Spleen (tissue), 11 donors: Measurements from ENCODE around the gene UTRN. TPM values are rescaled to one million over a fixed set of nuclear protein-coding genes. Genes with fewer than 3 reads are reported as not detected.

Experiments
- DNase-seq: peaks from one replicate; pipeline ENCODE4 v3.0.0-alpha.2; 2020
- H3K27ac ChIP-seq, 8 donors: fragments of 200-600 bp; sonication (generic) in 7 of 8; 1 replicate in 4 of 8; 2 replicates in 4 of 8; pipeline versions ENCODE4 v1.5.0 to v1.8.0; 2016 to 2021; ENCODE audit warnings: inconsistent platforms in 4 of 8, mild to moderate bottlenecking in 4 of 8, moderate library complexity in 1 of 8
- H3K27me3 ChIP-seq, 7 donors: fragments of 200-600 bp; sonication (generic) in 6 of 7; replicated peaks in 1 of 7; 1 replicate in 4 of 7; 2 replicates in 3 of 7; pipeline versions ENCODE4 v1.5.0 to v1.8.0; 2016 to 2021; ENCODE audit warnings: inconsistent platforms in 3 of 7, mild to moderate bottlenecking in 1 of 7
- H3K36me3 ChIP-seq, 6 donors: fragments of 200-600 bp; sonication (generic) in 5 of 6; 1 replicate in 4 of 6; 2 replicates in 2 of 6; pipeline versions ENCODE4 v1.5.0 to v1.8.0; 2016 to 2021; ENCODE audit warnings: inconsistent platforms in 2 of 6
- H3K4me1 ChIP-seq, 6 donors: fragments of 200-600 bp; sonication (generic) in 5 of 6; 1 replicate in 3 of 6; 2 replicates in 3 of 6; pipeline versions ENCODE4 v1.5.0 to v1.8.0; 2016 to 2021; ENCODE audit warnings: inconsistent platforms in 3 of 6
- H3K4me3 ChIP-seq, 8 donors: fragments of 200-600 bp; sonication (generic) in 7 of 8; 1 replicate in 4 of 8; 2 replicates in 4 of 8; pipeline versions ENCODE4 v1.5.0 to v1.8.0; 2016 to 2021; ENCODE audit warnings: inconsistent platforms in 4 of 8, mild to moderate bottlenecking in 4 of 8, moderate library complexity in 2 of 8
- H3K9me3 ChIP-seq, 8 donors: fragments of 200-600 bp; sonication (generic) in 7 of 8; 1 replicate in 4 of 8; 2 replicates in 4 of 8; pipeline versions ENCODE4 v1.5.0 to v1.8.0; 2016 to 2021; ENCODE audit warnings: inconsistent platforms in 4 of 8
- POLR2A ChIP-seq, 3 donors: fragments of 450-650 bp; IDR thresholded peaks; one replicate each; pipeline ENCODE4 v1.5.1; 2017; ENCODE audit warnings: antibody characterized with exemption in 3 of 3, mild to moderate bottlenecking in 1 of 3
- POLR2AphosphoS5 ChIP-seq, 3 donors: sonication (generic); formaldehyde crosslinking; IDR thresholded peaks; one replicate each; pipeline ENCODE4 v1.5.1; 2017; ENCODE audit warnings: antibody characterized with exemption in 3 of 3
- WGBS, 5 donors: extraction: QIAGEN DNeasy Blood & Tissue Kit in 3 of 5; methylation state at CpG; one replicate each; pipeline versions ENCODE4 v1.1.5 to v1.1.7; 2013 to 2018; 5-methylcytosine and 5-hydroxymethylcytosine counted together
- intact Hi-C: fragments of 100-400 bp; cut with DNase I; formaldehyde crosslinking; loops from one replicate; pipeline ENCODE4 v1.15.0; 2023; ENCODE audit warnings: low total_unique reads
- polyA plus RNA-seq, 3 donors: library from polyadenylated mRNA; stranded (reverse); fragments of 200-250 nt; gene quantifications; one replicate each; pipeline ENCODE4 v1.2.1, GENCODE V29; 2013
- total RNA-seq, 7 donors: library from RNA; depleted of rRNA in 3 of 7; stranded (reverse); fragments of >200 nt in 3 of 7; fragmentation: NEBNext Ultra II Directional in 4 of 7; extraction: Animal tissue kit (Norgen Biotek cat#: 25700) in 4 of 7; gene quantifications; one replicate each; pipeline versions ENCODE4 v1.1.0 to v1.2.1, GENCODE V29; 2016 to 2021
- TF ChIP-seq, protein P1 (sequence below), 11 experiments: fragments of 200-600 bp in 7 of 11; fragments of 450-650 bp in 4 of 11; sonication (generic) in 4 of 11; IDR thresholded peaks in 8 of 11; conservative IDR thresholded peaks in 3 of 11; 1 replicate in 7 of 11; 2 replicates in 4 of 11; pipeline versions ENCODE4 v1.4.0 to v1.8.0; 2016 to 2021; ENCODE audit warnings: antibody characterized with exemption in 11 of 11, inconsistent platforms in 4 of 11, mild to moderate bottlenecking in 1 of 11
- donor health status: healthy with polysubstance abuse.
- donor health status: DM: no; HTN: no; CAD: no; lungs with moderate emphysema.
- donor health status: DM: no; HTN: no; CAD: no.
- donor health status: Bipolar disorder and iron deficiency.
- donor health status: healthy.
- donor health status: DM: no; HTN: no; CAD: no.
- donor health status: DM: yes; HTN: yes; CAD: no.

The UTRN gene
- total and polyA plus RNA-seq, 10 donors: 15.4 to 539 (median 364) TPM

DNA sequence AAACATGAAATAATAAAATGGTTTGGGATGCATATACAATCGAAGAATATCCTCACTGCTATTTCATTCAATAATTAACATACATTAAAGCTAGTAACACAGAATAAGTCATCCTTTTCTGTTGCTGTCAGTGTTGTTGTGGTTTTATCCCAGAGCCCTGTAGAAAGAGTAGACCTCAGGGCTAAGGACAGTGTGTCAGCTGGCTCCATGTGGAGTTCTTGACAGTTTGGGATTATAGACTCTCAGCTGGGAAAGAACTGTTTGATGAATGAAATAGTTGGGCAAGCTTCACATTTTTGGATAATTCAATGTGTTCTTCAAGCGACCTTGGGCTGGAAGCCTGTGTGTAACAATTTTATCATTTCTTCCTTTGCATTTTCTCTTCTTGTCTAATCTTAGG, 10.1 kb downstream of the UTRN start:
- intact Hi-C loops: no loop called here
- H3K9me3 ChIP-seq: no peaks in the 10 kb centered on the region
- no peak for DNase-seq
- H3K4me3 ChIP-seq: no peak overlapping the region
- 96 to 100% (median 97%) methylated on average over 2 of the region's 2 CpGs for WGBS, 5 donors
- TF ChIP-seq, protein P1, sequence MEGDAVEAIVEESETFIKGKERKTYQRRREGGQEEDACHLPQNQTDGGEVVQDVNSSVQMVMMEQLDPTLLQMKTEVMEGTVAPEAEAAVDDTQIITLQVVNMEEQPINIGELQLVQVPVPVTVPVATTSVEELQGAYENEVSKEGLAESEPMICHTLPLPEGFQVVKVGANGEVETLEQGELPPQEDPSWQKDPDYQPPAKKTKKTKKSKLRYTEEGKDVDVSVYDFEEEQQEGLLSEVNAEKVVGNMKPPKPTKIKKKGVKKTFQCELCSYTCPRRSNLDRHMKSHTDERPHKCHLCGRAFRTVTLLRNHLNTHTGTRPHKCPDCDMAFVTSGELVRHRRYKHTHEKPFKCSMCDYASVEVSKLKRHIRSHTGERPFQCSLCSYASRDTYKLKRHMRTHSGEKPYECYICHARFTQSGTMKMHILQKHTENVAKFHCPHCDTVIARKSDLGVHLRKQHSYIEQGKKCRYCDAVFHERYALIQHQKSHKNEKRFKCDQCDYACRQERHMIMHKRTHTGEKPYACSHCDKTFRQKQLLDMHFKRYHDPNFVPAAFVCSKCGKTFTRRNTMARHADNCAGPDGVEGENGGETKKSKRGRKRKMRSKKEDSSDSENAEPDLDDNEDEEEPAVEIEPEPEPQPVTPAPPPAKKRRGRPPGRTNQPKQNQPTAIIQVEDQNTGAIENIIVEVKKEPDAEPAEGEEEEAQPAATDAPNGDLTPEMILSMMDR (IDR thresholded peaks at IDR 0.05 in 8 of 11, conservative IDR thresholded peaks at IDR 0.05 in 3 of 11): no peak
- TF ChIP-seq POLR2AphosphoS5 (IDR thresholded peaks at IDR 0.05): no peak
- no peak for TF ChIP-seq POLR2A (IDR thresholded peaks at IDR 0.05)
- no peaks in the 10 kb centered on the region for H3K27me3 ChIP-seq
- peaks cover 0 to 29% (median 9%) of the 10 kb centered on the region in 6 donors for H3K4me1 ChIP-seq
- no peak overlapping the region for H3K27ac ChIP-seq
- peaks cover 0 to 35% (median 2%) of the 10 kb centered on the region in 6 donors for H3K36me3 ChIP-seq

- Histone ChIP-seq H3K4me1 (peaks cover 0 to 26% (median 9%) of the 10 kb centered on the region in 6 donors), H3K36me3 (peaks cover 0 to 34% (median 2%) of the 10 kb centered on the region in 6 donors), H3K9me3 (no peaks in the 10 kb centered on the region), H3K27ac (peak overlapping the region in 1 of 8 donors; percentile 50), H3K4me3 (no peak overlapping the region), H3K27me3 (no peaks in the 10 kb centered on the region)
- intact Hi-C loops: no loop called here
- TF ChIP-seq POLR2A (IDR thresholded peaks at IDR 0.05) (no peak), POLR2AphosphoS5 (IDR thresholded peaks at IDR 0.05) (no peak)
- TF ChIP-seq, protein P1 (IDR thresholded peaks at IDR 0.05 in 8 of 11, conservative IDR thresholded peaks at IDR 0.05 in 3 of 11): no peak
- WGBS, 5 donors: 96 to 98% (median 97%) methylated on average over 7 of the region's 7 CpGs
- DNase-seq: no peak
Measured at GRCh38 chr6:144295981-144296767, 11.0 kb downstream of the UTRN start.

DNA sequence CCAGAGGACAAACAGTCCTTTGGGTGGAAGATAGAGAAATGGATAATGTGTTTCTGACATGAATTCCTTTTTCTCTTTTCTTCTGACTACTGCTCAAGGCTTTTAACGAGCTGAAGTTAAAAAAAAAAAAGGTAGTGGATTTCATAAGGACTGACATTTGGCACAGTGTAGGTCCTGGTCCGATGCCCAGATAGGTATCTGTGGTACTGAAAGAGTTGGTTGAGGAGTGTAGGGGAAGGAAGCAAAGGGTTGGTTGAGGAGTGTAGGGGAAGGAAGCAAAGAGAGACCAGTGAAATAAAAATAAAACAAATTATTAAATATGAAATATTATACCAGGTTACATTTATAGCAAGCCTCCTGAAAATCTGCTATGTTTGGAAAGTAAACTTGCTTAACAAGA, 11.8 kb downstream of the UTRN start:
- intact Hi-C loops: no loop called here
- 21 to 33% (median 28%) methylated on average over 2 of the region's 2 CpGs for WGBS, 5 donors
- peak overlapping the region in 6 of 8 donors; percentile 12 to 50 (median 24) for H3K27ac ChIP-seq
- no peaks in the 10 kb centered on the region for H3K9me3 ChIP-seq
- H3K36me3 ChIP-seq: peaks cover 0 to 32% (median 2%) of the 10 kb centered on the region in 6 donors
- TF ChIP-seq POLR2A (IDR thresholded peaks at IDR 0.05) (no peak), POLR2AphosphoS5 (IDR thresholded peaks at IDR 0.05) (no peak)
- TF ChIP-seq, protein P1 (IDR thresholded peaks at IDR 0.05 in 8 of 11, conservative IDR thresholded peaks at IDR 0.05 in 3 of 11): no peak
- no peak overlapping the region for H3K4me3 ChIP-seq
- DNase-seq: no peak
- peaks cover 0 to 26% (median 9%) of the 10 kb centered on the region in 6 donors for H3K4me1 ChIP-seq
- H3K27me3 ChIP-seq: no peaks in the 10 kb centered on the region

GRCh38 chr6:144297511-144298100, 12.5 kb downstream of the UTRN start:
- DNase-seq: no peak
- H3K27me3 ChIP-seq: no peaks in the 10 kb centered on the region

More at GRCh38 chr6:144297511-144298100, 12.5 kb downstream of the UTRN start:
- Histone ChIP-seq H3K4me3 (no peak overlapping the region), H3K4me1 (peaks cover 0 to 26% (median 9%) of the 10 kb centered on the region in 6 donors), H3K36me3 (peaks cover 0 to 30% (median 2%) of the 10 kb centered on the region in 6 donors), H3K27ac (peak overlapping the region in 6 of 8 donors; percentile 12 to 50 (median 27)), H3K9me3 (no peaks in the 10 kb centered on the region)
- WGBS, 5 donors: 73 to 81% (median 76%) methylated on average over 3 of the region's 3 CpGs
- TF ChIP-seq POLR2AphosphoS5 (IDR thresholded peaks at IDR 0.05) (no peak), POLR2A (IDR thresholded peaks at IDR 0.05) (no peak)
- TF ChIP-seq, protein P1 (IDR thresholded peaks at IDR 0.05 in 8 of 11, conservative IDR thresholded peaks at IDR 0.05 in 3 of 11): no peak
- intact Hi-C loops: no loop called here
